GM12873 (cell line): Measurements from ENCODE around the gene MIB2.

Source experiments
- TF ChIP-seq, protein P1 (sequence below): IDR thresholded peaks from 2 replicates; pipeline ENCODE4 v1.5.1; 2012; ENCODE audit warnings: low read depth, mild to moderate bottlenecking, moderate library complexity, low read length, control low read depth; ENCODE audit not compliant: insufficient read depth; ENCODE audit errors: missing control alignments

The MIB2 gene

DNA sequence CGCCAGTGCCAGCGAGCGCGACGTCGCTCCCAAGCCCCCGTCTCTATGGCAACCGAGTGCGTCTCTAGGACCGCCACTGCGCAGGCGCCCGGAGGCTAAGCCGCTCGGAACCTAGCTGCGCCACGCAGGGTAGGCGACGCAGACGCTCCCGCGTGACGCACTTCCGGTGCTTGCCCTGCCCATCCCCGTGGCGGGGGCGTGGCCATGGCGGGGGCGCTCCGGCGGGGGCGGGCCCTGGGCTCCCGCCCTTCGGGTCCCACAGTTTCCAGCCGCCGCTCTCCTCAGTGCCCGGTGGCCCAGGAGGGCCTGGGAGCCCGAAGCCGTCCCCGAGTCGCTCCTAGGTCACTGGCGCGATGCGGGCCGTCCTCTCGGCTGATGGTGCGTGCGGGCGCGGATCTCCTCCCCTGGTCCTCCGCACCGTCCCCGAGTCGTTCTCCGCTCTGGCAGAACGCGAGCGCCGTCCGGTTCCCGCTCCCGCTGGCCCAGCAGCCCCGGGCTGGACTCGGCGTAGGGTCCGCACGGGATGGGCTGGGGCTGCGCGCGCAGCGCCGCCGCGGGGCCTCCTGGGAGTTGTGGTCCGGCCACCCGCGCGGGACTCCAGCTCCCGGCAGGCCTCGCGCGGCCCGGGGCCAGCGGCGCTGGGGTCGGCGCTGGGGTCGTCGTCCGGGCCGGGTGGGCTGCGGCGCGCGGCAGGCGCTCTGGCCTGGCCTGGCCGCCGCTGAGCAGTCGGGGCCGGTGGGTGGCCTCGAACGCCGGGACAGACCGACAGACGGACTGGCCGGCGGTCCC, at the start of gene MIB2:
TSS of gene MIB2 (plus strand) at position 245 of the 789 bp plus-strand sequence. CDS start 7,953 bp downstream, outside the sequence.
- TF ChIP-seq, protein P1, sequence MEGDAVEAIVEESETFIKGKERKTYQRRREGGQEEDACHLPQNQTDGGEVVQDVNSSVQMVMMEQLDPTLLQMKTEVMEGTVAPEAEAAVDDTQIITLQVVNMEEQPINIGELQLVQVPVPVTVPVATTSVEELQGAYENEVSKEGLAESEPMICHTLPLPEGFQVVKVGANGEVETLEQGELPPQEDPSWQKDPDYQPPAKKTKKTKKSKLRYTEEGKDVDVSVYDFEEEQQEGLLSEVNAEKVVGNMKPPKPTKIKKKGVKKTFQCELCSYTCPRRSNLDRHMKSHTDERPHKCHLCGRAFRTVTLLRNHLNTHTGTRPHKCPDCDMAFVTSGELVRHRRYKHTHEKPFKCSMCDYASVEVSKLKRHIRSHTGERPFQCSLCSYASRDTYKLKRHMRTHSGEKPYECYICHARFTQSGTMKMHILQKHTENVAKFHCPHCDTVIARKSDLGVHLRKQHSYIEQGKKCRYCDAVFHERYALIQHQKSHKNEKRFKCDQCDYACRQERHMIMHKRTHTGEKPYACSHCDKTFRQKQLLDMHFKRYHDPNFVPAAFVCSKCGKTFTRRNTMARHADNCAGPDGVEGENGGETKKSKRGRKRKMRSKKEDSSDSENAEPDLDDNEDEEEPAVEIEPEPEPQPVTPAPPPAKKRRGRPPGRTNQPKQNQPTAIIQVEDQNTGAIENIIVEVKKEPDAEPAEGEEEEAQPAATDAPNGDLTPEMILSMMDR = no peak

DNA sequence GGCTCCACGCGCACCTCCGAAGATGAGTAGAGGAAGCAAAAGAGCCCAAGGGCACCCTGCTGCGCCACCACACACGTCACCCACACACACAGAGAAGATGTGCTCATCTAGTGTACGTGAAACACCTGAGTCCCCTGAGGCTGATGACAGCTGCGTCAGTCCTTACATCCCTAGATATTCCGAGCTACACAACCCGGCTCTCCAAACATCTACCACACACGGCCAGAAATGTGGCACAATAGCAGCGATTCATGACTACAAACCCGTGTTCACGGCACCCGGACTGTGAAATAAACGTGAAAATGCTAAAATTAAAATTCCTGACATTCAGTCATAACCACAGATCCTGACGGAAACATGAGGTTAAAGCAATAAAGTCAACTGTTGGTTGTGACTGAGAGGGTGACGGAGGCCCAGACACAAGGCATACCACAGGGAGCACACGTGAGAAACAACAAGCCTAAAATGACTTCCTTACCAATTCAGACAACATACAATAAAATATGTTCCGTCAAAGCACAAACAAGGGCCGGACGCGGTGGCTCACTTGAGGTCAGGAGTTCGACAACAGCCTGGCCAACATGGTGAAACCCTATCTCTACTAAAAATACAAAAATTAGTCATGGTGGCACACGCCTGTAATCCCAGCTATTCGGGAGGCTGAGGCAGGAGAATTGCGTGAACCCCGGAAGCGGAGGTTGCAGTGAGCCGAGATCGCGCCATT, 48.0 kb upstream of the MIB2 start:
- TF ChIP-seq, protein P1 = no peak

DNA sequence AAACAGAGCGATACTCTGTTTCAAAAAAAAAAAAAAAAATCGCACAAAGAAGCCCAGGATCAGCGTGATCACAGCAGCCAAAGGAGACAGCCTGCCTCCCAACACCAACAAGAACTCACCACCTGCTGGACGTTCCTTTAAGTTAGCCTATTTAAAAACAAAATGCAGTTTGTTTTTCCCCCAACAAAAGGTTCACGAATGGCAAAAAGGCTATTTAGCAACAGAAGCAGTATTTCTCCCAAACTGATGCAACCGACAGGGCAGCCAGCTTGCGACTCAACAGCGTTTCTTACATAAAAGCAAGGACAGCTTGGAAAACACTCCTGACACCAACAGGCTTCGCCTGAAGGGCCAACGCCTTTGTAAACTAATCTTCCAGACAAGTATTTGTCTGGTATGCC, 47.4 kb upstream of the MIB2 start:
- TF ChIP-seq, protein P1 = no peak

DNA sequence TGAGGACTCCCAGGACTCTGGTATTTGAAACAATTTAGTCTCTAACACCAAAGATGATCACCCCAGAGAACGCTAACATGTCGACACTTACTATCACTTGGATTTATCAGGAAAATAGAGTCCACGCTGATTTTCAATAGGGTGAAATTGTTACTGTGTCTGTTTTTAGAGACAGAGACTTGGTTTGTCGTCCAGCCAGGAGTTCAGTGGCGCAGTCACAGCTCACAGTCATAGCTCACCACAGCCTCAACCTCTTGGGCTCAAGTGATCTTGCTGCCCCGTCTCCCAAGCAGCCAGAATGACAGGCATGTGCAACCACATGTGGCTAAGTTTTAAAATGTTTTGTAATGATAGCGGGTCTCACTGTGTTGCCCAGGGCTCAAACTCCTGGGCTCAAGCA, 46.0 kb upstream of the MIB2 start:
- TF ChIP-seq, protein P1 = no peak

DNA sequence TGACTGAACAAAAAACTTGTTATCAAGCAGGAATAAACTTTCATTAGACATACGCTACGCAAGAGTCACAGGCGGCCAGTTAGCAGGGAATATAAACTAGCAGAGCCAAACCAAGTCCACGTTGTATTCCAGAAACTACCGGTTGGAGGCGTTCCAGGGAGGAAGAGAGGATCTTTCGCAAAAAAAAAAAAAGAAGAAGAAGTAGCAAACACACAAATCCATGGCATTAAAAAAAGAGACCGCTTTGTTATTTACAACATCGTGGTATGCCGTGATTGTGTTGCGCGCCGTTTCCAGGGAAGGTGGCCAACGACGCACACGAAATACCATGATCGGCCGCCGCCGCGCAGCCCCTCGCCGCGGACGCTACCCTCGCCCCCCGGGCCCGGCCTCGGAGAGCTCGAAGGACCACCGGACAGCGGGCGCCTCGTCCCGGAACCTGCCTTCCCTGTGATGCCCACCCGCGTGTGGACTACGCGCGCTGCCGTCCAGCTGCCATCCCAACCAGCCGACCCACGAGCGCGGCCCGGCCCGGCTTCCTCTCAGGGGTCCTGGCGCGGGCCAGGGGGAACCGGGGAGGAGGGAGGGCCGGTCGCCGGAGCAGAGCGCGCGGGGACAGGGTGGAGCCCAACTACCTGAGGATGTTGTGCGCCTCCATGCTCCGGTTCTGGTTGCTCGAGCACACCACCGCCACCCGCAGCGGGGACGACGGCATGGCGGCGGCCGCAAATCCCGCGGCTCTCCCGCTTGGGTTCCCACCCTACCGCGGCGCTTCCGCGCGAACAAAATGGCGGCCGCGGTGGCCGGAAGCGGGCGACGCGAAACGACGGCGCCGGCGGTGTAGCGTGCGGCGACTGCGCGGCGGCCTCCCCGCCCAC, 41.2 kb upstream of the MIB2 start:
- TF ChIP-seq, protein P1 = peak; percentile 12

DNA sequence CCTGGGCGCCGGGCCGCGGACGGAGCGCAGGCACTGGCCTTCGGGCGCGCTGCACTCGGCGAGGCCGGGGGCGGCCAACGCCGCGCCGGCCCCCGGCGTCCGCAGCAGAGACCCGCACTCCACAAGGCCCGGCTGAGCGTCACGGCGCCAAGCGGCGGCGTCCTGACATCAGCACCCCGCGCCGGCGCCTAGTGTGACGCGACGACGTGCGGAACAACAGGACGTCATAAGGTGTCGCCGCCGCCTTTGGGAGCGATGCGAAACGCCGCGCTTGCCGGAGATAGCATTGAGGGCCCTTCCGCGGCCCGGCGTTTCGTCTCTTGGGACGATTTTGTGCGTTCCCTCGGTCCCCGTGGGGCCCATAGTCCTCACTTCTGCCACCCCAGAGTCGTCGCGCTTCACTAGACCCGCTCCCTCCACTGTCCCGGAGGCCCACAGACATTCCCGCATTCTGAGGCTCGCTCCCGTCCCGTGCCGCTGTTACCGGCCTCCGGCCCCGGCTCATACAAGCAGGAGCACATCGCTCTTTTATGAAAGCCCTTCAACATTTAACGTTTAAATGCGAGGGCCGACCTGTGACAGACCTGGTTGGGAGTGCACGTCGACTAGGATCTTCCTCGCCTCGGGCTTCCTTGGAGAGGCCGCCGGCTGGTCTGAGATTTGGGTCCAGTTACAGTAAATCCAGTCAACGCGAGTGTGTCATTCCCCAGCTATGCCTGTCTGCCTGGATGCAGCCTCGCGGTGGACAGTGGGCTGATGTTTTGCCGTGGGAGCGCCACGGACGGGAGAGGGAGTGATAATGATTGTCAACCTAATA, 40.4 kb upstream of the MIB2 start, which contains the start of gene SSU72:
TSS of gene SSU72 (minus strand) at position 143 of the 817 bp plus-strand sequence. CDS start 306 bp downstream, outside the sequence.
- TF ChIP-seq, protein P1 = no peak
